NCI-H2029 treated with DMSO at 0.1 percent for 48 hours (cell line): ENCODE results near the gene ZNF285.
"Not testable (repeated sequence)": the region's sequence is repeated elsewhere in the genome, so short reads cannot be mapped to it uniquely, and the experiment has no call there.

ENCODE experiments used
- DNase-seq: peaks from one replicate; lab custom pipeline; 2025; lab: John Stamatoyannopoulos, UW

Gene ZNF285

GRCh38 chr19:44401139-44402115, at the start of gene ZNF285:
Gene ZNF285, minus strand, starts transcription at chr19:44401608. Its CDS starts 4,395 bp downstream, at chr19:44397213.
- no peak for DNase-seq

- DNase-seq = peak; percentile 82
These were observed 46.7 kb upstream of the ZNF285 start, which contains the start of gene ZNF229 for GRCh38 chr19:44447916-44448674. Gene ZNF229, minus strand, starts transcription at chr19:44448472. Its CDS starts 5,625 bp downstream, at chr19:44442847.

- no peak for DNase-seq
These were observed 37.0 kb upstream of the ZNF285 start for GRCh38 chr19:44438441-44438840.

- DNase-seq = no peak
These were observed 34.0 kb upstream of the ZNF285 start for GRCh38 chr19:44435441-44435840.

- no peak for DNase-seq
These were observed 29.5 kb upstream of the ZNF285 start for GRCh38 chr19:44430956-44431355.

GRCh38 chr19:44415553-44415952, 14.1 kb upstream of the ZNF285 start:
- DNase-seq = not testable (repeated sequence)

GRCh38 chr19:44389268-44389667, 12.1 kb downstream of the ZNF285 start:
- DNase-seq = not testable (repeated sequence)

GRCh38 chr19:44374789-44375188, 26.6 kb downstream of the ZNF285 start:
- no peak for DNase-seq

- no peak for DNase-seq
These were observed 29.5 kb downstream of the ZNF285 start for GRCh38 chr19:44371815-44372480.

- no peak for DNase-seq
These were observed 34.4 kb downstream of the ZNF285 start for GRCh38 chr19:44367024-44367423.

- peak; percentile 92 for DNase-seq
These were observed 44.9 kb downstream of the ZNF285 start, which contains the start of gene ZNF112 for GRCh38 chr19:44356383-44357111. Gene ZNF112, minus strand, starts transcription at chr19:44356680. Its CDS starts 16,141 bp downstream, at chr19:44340539.

- no peak for DNase-seq
These were observed 54.9 kb downstream of the ZNF285 start for GRCh38 chr19:44346556-44346955.

- DNase-seq = peak; percentile 28
These were observed 55.4 kb downstream of the ZNF285 start for GRCh38 chr19:44345959-44346358.

- no peak for DNase-seq
These were observed 57.2 kb downstream of the ZNF285 start for GRCh38 chr19:44344255-44344654.

- DNase-seq = no peak
These were observed 59.6 kb downstream of the ZNF285 start for GRCh38 chr19:44341794-44342193.

- not testable (repeated sequence) for DNase-seq
These were observed 66.8 kb downstream of the ZNF285 start for GRCh38 chr19:44334639-44335038.
